Mucosa of descending colon (tissue), 3 donors: ENCODE results near the gene NDUFB2. TPM values are rescaled to one million over a fixed set of nuclear protein-coding genes. Genes with fewer than 3 reads are reported as not detected.

Experiments used
- ATAC-seq: fragments of 200-7000 bp; cut with Tn5 transposase; one replicate; pipeline ENCODE4 v1.9.1; 2020; ENCODE audit warnings: mild to moderate bottlenecking, moderate library complexity
- DNase-seq, 3 donors: peaks; one replicate each; pipeline ENCODE4 v3.0.0-alpha.2; 2020
- H3K36me3 ChIP-seq: fragments of 200-600 bp; one replicate; pipeline ENCODE4 v1.8.0; 2021; ENCODE audit warnings: low read depth, mild to moderate bottlenecking
- H3K4me1 ChIP-seq: fragments of 200-600 bp; one replicate; pipeline ENCODE4 v1.8.0; 2021; ENCODE audit warnings: low read depth, mild to moderate bottlenecking
- H3K4me3 ChIP-seq: fragments of 200-600 bp; one replicate; pipeline ENCODE4 v1.8.0; 2021; ENCODE audit warnings: mild to moderate bottlenecking
- H3K9me3 ChIP-seq: fragments of 200-600 bp; one replicate; pipeline ENCODE4 v1.8.0; 2021; ENCODE audit warnings: mild to moderate bottlenecking
- intact Hi-C, 2 donors: fragments of 100-400 bp; cut with DNase I in 1 of 2; cut with micrococcal nuclease in 1 of 2; formaldehyde crosslinking; loops; one replicate each; pipeline versions ENCODE4 v1.11.0 to v1.11.1; 2022; cut with DNase I, micrococcal nuclease
- total RNA-seq, 3 donors: library from RNA; stranded (reverse); fragmentation: NEBNext Ultra II Directional in 2 of 3; extraction: Animal tissue kit (Norgen Biotek cat#: 25700) in 2 of 3; gene quantifications; one replicate each; pipeline versions ENCODE4 v1.2.1 to v1.2.4, GENCODE V29; 2021 to 2023
- TF ChIP-seq, protein P1 (sequence below): fragments of 200-600 bp; IDR thresholded peaks from one replicate; pipeline ENCODE4 v1.8.0; 2022; ENCODE audit warnings: antibody characterized with exemption, mild to moderate bottlenecking
- donor health status: DM: no; HTN: no; CAD: no; lungs with moderate emphysema.
- donor health status: DM: no; HTN: no; CAD: no.
- donor health status: DM: no; HTN: yes; CAD: no.

The NDUFB2 gene
- total RNA-seq, 3 donors from 2014 or later, result 209 to 226 (median 210) TPM

DNA sequence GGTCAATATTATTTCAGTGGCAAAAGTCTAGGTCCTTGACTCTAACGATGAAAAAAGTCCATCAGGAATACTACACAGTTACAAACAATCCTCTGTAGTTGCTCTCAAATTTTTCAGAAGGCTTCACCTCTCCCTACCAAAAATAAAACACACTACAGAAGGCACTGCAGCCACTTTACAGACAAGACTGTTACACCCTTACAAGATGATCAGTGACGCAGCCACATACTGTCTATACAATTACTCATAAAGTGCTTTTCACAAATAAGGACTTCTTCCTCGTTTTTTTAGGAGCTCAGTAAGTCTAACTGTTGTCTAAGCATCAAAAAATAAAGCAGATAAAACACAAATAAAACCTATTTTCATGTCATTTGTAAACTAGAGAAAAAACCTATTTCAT lies 27.1 kb downstream of the NDUFB2 start:
- no peaks in the 10 kb centered on the region for H3K4me1 ChIP-seq
- no peaks in the 10 kb centered on the region for H3K36me3 ChIP-seq
- ATAC-seq (no peak), DNase-seq (no peak)
- no peaks in the 10 kb centered on the region for H3K9me3 ChIP-seq
- TF ChIP-seq, protein P1, sequence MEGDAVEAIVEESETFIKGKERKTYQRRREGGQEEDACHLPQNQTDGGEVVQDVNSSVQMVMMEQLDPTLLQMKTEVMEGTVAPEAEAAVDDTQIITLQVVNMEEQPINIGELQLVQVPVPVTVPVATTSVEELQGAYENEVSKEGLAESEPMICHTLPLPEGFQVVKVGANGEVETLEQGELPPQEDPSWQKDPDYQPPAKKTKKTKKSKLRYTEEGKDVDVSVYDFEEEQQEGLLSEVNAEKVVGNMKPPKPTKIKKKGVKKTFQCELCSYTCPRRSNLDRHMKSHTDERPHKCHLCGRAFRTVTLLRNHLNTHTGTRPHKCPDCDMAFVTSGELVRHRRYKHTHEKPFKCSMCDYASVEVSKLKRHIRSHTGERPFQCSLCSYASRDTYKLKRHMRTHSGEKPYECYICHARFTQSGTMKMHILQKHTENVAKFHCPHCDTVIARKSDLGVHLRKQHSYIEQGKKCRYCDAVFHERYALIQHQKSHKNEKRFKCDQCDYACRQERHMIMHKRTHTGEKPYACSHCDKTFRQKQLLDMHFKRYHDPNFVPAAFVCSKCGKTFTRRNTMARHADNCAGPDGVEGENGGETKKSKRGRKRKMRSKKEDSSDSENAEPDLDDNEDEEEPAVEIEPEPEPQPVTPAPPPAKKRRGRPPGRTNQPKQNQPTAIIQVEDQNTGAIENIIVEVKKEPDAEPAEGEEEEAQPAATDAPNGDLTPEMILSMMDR, result no peak
- intact Hi-C loops, result no loop called here
- no peak overlapping the region for H3K4me3 ChIP-seq

DNA sequence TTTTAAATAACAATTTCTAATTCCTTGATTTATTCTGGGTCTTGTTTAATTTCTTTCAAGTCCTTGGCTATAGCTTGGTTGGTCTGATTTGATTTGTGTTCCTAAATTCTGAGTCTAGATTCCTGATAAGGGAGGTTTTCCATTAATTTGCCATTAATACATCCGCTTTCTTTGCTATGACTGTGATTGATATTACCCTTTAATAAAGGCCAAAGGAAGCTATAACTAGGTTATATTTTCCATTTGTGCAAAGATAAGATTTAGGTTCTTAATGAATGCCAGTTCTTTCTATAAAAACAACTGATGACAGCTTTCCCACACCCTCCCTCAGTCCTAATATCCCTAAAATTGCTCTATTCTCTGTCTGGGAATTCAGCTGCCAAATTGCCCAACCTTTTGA lies 28.2 kb downstream of the NDUFB2 start:
- H3K4me1 ChIP-seq, result no peaks in the 10 kb centered on the region
- intact Hi-C loops, result no loop called here
- ATAC-seq (no peak), DNase-seq (no peak)
- no peaks in the 10 kb centered on the region for H3K36me3 ChIP-seq
- H3K9me3 ChIP-seq, result no peaks in the 10 kb centered on the region
- TF ChIP-seq, protein P1, result no peak
- H3K4me3 ChIP-seq, result no peak overlapping the region

- Histone ChIP-seq H3K4me1 (no peaks in the 10 kb centered on the region), H3K4me3 (no peak overlapping the region), H3K9me3 (no peaks in the 10 kb centered on the region), H3K36me3 (no peaks in the 10 kb centered on the region)
- no peak for ATAC-seq
- TF ChIP-seq, protein P1, result no peak
- no peak for DNase-seq
- intact Hi-C loops, result no loop called here
Observed at GRCh38 chr7:140726281-140726680, 29.8 kb downstream of the NDUFB2 start.

- ATAC-seq (peak; percentile 46), DNase-seq (no peak)
- Histone ChIP-seq H3K4me1 (no peaks in the 10 kb centered on the region), H3K36me3 (no peaks in the 10 kb centered on the region), H3K9me3 (no peaks in the 10 kb centered on the region), H3K4me3 (no peak overlapping the region)
- TF ChIP-seq, protein P1, result no peak
- intact Hi-C loops, result no loop called here
Observed at GRCh38 chr7:140732416-140732815, 35.9 kb downstream of the NDUFB2 start.

- Histone ChIP-seq H3K9me3 (no peaks in the 10 kb centered on the region), H3K4me3 (no peak overlapping the region), H3K4me1 (no peaks in the 10 kb centered on the region), H3K36me3 (no peaks in the 10 kb centered on the region)
- TF ChIP-seq, protein P1, result no peak
- ATAC-seq (no peak), DNase-seq (no peak)
- intact Hi-C loops, result no loop called here
Observed at GRCh38 chr7:140734096-140734495, 37.6 kb downstream of the NDUFB2 start.

- Histone ChIP-seq H3K4me3 (no peak overlapping the region), H3K9me3 (no peaks in the 10 kb centered on the region), H3K4me1 (no peaks in the 10 kb centered on the region), H3K36me3 (no peaks in the 10 kb centered on the region)
- TF ChIP-seq, protein P1, result no peak
- intact Hi-C loops, result no loop called here
- no peak for DNase-seq
- no peak for ATAC-seq
Observed at GRCh38 chr7:140734729-140735128, 38.2 kb downstream of the NDUFB2 start.
